ENCODE results near the gene ORAI3.
A peak's percentile ranks its signal among the peaks of the same experiment; 100 is the strongest.

ORAI3 gene

DNA sequence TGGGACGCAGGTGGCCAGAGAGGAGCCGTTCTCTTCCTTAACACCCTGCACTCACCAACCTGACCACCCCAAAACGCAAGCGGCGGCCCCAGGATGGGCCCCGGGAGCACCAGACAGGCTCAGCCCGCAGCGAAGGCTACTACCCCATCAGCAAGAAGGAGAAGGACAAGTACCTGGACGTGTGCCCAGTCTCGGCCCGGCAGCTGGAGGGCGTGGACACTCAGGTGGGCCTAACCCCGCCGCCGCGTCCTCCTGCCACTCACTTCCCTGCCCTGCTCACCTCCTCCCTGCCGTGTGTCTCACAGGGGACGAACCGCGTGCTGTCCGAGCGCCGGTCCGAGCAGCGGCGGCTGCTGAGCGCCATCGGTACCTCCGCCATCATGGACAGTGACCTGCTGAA lies 31.6 kb downstream of the ORAI3 start:
- DNase-seq = no peak
- peaks cover 6% of the 10 kb centered on the region for H3K4me1 Mint-ChIP-seq
- H3K4me3 Mint-ChIP-seq = no peak overlapping the region
- peak overlapping the region; percentile 58 for H3K27ac Mint-ChIP-seq
- no peaks in the 10 kb centered on the region for H3K9me3 Mint-ChIP-seq
- CTCF ChIA-PET = no interaction called here
- peaks cover 43% of the 10 kb centered on the region for H3K36me3 Mint-ChIP-seq
- H3K27me3 Mint-ChIP-seq = no peaks in the 10 kb centered on the region

DNA sequence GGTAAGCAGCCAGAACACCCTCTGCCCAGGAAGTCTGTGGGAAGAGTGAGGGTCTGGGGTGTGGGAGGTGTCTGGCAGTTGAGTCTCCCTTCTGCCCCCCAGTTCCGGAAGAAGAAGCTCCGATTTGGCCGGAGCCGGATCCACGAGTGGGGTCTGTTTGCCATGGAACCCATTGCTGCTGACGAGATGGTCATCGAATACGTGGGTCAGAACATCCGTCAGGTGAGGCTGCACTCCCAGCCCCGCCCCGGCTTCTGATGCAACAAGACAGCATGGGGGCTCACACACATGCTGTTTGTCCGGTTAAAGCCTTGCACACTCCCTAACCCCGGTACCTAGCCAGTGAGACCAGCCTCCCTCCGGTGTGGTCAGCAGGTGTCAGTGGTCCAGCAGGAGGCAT lies 32.1 kb downstream of the ORAI3 start:
- CTCF ChIA-PET = interaction anchor here (3.1 kb wide), 1 partner anchor 161 kb away, joined by 14 read pairs; no protein-coding TSS in a partner anchor
- no peak for DNase-seq
- Mint-ChIP-seq H3K27ac (no peak overlapping the region), H3K4me1 (peaks cover 7% of the 10 kb centered on the region), H3K27me3 (no peaks in the 10 kb centered on the region), H3K4me3 (no peak overlapping the region), H3K36me3 (peaks cover 38% of the 10 kb centered on the region), H3K9me3 (no peaks in the 10 kb centered on the region)

DNA sequence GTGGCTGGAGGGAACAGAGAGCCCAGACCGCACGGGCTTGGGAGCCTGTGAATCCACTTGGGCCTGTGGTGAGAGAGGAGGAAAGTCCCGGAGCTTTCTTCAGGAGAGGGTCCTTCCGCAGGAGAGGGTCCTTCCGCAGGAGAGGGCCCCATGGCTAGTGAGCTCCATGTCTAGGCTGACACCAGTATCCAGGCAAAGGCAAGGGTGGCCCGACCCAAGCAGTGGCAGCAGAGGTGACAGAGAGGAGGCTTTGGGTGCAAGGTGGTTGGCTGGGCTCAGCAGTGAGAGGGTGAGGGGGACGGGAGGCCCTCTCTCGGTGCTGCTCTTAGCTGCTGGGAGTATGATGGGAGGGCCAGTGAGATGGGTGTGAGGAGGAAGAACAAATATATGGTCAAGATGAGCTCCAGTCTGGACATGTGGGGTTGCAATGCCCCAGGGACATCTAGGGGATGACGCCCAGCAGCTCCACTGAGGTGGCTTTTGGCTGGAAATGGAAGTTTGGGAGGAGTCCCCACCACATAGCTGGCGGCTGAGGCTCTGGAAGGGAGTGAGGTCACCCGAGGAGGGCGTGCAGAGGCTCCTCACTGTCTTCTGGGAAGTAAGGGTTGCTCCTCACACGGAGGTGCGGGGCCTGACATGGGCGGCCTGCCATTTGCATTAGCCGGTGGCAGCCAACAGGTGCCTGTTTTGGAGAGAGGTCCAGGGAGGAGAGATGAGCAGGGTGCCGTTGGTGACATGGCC lies 33.9 kb downstream of the ORAI3 start:
- Mint-ChIP-seq H3K36me3 (peaks cover 27% of the 10 kb centered on the region), H3K9me3 (no peaks in the 10 kb centered on the region), H3K4me3 (no peak overlapping the region), H3K4me1 (peaks cover 11% of the 10 kb centered on the region), H3K27me3 (no peaks in the 10 kb centered on the region), H3K27ac (peak overlapping the region; percentile 13)
- CTCF ChIA-PET = interaction anchor here (0.7 to 3.1 kb wide), 4 partner anchors 11 to 160 kb away, joined by 3 to 14 read pairs (median 4); no protein-coding TSS in a partner anchor
- DNase-seq = no peak

DNA sequence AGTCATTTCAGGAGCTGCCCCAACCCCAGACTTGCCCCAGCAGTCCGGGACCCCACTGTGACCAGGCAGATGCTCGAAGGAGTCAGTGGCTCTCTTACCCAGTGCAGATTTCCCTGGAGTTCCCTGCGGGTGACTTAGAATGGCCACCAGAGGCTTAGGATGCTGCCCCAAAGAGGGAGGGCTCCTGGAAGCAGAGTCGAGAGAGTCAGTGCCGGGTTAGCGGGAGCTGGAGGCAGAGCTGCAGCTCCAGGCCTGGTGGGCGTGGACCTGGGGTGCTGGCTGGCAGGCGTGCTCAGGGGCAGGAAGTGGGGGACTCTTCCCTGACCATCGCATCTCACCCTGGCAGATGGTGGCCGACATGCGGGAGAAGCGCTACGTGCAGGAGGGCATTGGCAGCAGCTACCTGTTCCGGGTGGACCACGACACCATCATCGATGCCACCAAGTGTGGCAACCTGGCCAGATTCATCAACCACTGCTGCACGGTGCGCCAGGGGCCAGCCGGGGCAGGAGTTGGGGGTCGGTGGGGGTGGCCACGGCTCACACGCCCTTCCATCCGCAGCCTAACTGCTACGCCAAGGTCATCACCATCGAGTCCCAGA lies 34.5 kb downstream of the ORAI3 start:
- H3K36me3 Mint-ChIP-seq = peaks cover 27% of the 10 kb centered on the region
- no peak overlapping the region for H3K4me3 Mint-ChIP-seq
- no peak for DNase-seq
- no peak overlapping the region for H3K27ac Mint-ChIP-seq
- no peaks in the 10 kb centered on the region for H3K27me3 Mint-ChIP-seq
- CTCF ChIA-PET = interaction anchor here (0.8 to 3.1 kb wide), 6 partner anchors 11 to 460 kb away, joined by 3 to 14 read pairs (median 4); partner anchors contain the start of gene ZNF843
- H3K4me1 Mint-ChIP-seq = peaks cover 11% of the 10 kb centered on the region
- H3K9me3 Mint-ChIP-seq = no peaks in the 10 kb centered on the region

DNA sequence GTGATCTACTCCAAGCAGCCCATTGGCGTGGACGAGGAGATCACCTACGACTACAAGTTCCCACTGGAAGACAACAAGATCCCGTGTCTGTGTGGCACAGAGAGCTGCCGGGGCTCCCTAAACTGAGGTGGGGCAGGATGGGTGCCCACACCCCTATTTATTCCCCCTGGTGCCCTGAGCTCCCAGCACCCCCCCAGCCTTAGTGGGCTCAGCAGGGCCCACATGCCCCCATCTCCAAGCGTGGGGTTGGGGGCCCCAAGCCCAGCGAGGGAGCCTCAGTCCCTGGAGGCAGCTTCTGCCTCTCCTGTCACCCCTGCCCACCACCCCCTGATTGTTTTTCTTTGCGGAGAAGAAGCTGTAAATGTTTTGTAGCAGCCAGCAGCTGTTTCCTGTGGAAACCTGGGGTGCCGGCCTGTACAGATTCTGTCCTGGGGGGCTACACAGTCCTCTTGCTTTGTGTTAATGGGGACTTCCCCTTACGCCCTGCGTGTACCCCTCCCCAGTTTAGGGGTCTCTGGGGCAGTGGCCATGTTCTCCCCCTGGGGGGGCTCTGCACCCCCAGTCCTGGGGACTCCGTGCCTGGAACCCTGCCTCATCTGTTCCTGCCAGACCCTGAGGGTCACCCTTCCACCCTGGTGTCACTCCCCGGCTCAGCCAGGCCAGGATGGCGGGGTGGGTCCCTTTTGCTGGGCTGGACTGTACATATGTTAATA lies 35.2 kb downstream of the ORAI3 start:
- Mint-ChIP-seq H3K4me3 (no peak overlapping the region), H3K9me3 (no peaks in the 10 kb centered on the region), H3K27ac (no peak overlapping the region), H3K27me3 (no peaks in the 10 kb centered on the region), H3K36me3 (peaks cover 24% of the 10 kb centered on the region), H3K4me1 (peaks cover 11% of the 10 kb centered on the region)
- CTCF ChIA-PET = interaction anchor here (0.6 to 3.1 kb wide), 23 partner anchors 8 to 884 kb away, joined by 3 to 18 read pairs (median 4); partner anchors contain the start of genes VKORC1 and ZNF843
- no peak for DNase-seq

DNA sequence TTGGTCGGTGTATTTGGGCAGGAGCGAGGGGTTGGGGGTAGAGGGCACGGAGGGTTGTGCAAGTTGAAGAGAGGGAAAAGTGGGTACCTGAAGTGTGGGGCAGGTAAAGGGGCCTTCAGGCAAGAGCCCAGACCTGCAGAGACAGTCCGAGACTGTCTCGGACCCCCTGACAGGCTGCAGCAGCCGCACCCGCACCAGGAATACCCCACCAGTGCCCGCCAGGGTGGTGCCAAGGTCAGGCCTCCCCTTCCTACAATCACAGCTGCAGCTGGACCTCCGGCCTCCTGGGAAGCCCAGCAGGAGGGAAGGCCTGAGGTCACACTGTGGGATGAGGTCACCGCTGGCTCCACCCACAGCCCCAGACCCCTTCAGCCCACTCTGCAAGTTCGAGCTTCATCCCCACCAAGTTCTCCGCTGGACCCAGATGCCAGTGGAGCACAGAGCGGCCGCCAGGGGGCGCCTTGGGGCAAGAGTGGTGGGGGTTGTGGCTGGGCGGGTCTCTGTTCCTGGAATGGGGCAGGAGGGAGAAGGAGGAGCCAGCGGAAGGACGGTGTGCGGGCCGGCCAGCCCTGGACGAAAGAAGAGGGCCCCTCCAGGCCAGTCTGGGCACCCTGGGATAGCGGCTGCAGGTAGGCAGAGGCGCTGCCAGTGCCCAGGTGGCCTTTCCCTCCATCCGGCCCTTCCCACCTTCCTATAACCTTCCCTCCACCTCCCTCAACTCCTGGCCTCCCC lies 36.0 kb downstream of the ORAI3 start, which contains the start of gene HSD3B7:
HSD3B7 (plus strand) TSS at position 539 of the 732 bp plus-strand sequence. CDS start 452 bp downstream, outside the sequence.
- peak; percentile 88 for DNase-seq
- Mint-ChIP-seq H3K36me3 (peaks cover 24% of the 10 kb centered on the region), H3K9me3 (no peaks in the 10 kb centered on the region), H3K27ac (peak within 1 kb of the TSS; percentile 45), H3K27me3 (no peaks in the 10 kb centered on the region), H3K4me3 (peak within 1 kb of the TSS; percentile 38), H3K4me1 (peaks cover 11% of the 10 kb centered on the region)
- CTCF ChIA-PET = interaction anchor here (0.6 to 2.3 kb wide), 29 partner anchors 9 to 884 kb away, joined by 3 to 18 read pairs (median 4); partner anchors contain the start of genes VKORC1 and ZNF843

DNA sequence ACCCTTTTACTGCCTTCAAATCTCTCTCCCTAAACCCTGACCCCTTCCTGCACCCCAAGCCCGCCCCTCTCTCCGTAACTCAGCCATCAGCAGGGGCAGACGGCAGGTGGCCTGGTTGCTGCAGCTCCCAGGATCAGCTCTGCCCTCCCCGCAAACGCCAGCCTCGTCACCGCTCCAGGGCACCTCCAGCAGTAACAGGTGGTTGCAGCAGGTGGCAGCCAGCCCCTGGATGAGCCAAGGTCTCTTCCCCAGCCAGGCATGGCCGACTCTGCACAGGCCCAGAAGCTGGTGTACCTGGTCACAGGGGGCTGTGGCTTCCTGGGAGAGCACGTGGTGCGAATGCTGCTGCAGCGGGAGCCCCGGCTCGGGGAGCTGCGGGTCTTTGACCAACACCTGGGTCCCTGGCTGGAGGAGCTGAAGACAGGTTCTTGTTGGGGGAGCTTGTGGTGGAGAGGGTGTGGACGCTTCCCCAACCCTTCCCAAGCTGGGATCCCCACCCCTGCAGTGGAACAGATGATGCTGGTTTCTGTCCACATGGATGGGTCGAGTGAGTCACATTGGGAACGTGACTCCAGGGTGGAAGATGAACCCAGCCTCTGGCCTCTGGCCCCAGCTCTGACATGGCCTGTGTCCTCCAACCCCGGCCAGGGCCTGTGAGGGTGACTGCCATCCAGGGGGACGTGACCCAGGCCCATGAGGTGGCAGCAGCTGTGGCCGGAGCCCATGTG lies 36.7 kb downstream of the ORAI3 start:
- H3K4me1 Mint-ChIP-seq = peaks cover 11% of the 10 kb centered on the region
- peaks cover 19% of the 10 kb centered on the region for H3K36me3 Mint-ChIP-seq
- H3K9me3 Mint-ChIP-seq = no peaks in the 10 kb centered on the region
- H3K27me3 Mint-ChIP-seq = no peaks in the 10 kb centered on the region
- no peak overlapping the region for H3K27ac Mint-ChIP-seq
- peak; percentile 30 for DNase-seq
- peak overlapping the region; percentile 38 for H3K4me3 Mint-ChIP-seq
- CTCF ChIA-PET = interaction anchor here (0.8 to 2.3 kb wide), 25 partner anchors 8 to 883 kb away, joined by 3 to 18 read pairs (median 4); partner anchors contain the start of gene VKORC1

DNA sequence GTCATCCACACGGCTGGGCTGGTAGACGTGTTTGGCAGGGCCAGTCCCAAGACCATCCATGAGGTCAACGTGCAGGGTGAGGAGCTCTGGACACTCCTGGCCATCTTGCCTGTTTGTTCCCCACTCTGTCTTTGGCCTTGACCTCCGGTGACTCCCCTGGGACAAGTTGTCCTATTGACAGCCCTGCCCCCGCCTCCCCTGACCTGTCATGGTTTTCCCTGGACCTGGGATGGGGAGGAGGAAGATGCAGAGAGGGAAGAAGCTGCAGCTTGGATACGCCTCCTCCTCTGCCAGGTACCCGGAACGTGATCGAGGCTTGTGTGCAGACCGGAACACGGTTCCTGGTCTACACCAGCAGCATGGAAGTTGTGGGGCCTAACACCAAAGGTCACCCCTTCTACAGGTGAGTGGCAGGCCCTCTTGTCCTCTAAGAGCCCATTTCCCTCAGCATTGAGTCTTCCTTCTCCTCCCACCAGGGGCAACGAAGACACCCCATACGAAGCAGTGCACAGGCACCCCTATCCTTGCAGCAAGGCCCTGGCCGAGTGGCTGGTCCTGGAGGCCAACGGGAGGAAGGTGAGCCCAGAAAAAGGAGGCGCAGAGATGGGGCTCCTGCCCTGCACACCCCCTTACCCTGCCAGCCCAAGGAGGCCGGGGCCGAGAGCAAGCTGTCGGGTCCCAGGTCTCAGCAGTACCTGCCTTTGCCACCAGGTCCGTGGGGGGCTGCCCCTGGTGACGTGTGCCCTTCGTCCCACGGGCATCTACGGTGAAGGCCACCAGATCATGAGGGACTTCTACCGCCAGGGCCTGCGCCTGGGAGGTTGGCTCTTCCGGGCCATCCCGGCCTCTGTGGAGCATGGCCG lies 37.5 kb downstream of the ORAI3 start:
- no peak for DNase-seq
- H3K9me3 Mint-ChIP-seq = no peaks in the 10 kb centered on the region
- no peaks in the 10 kb centered on the region for H3K27me3 Mint-ChIP-seq
- peaks cover 13% of the 10 kb centered on the region for H3K36me3 Mint-ChIP-seq
- peaks cover 14% of the 10 kb centered on the region for H3K4me1 Mint-ChIP-seq
- no peak overlapping the region for H3K27ac Mint-ChIP-seq
- H3K4me3 Mint-ChIP-seq = no peak overlapping the region
- CTCF ChIA-PET = interaction anchor here (0.8 to 2.3 kb wide), 12 partner anchors 16 to 882 kb away, joined by 3 to 18 read pairs (median 4); partner anchors contain the start of gene VKORC1

DNA sequence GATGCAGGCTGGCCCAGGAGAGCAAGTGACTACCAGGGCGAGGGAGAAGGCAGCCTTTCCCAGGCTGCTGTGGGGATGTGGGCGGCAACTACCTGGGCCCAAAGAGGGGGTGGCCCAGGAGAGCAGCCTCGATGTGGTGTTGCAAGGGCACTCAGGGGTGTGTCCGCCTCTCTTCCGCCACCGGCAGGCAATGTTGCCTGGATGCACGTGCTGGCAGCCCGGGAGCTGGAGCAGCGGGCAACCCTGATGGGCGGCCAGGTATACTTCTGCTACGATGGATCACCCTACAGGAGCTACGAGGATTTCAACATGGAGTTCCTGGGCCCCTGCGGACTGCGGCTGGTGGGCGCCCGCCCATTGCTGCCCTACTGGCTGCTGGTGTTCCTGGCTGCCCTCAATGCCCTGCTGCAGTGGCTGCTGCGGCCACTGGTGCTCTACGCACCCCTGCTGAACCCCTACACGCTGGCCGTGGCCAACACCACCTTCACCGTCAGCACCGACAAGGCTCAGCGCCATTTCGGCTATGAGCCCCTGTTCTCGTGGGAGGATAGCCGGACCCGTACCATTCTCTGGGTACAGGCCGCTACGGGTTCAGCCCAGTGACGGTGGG lies 38.8 kb downstream of the ORAI3 start:
- Mint-ChIP-seq H3K4me1 (peaks cover 15% of the 10 kb centered on the region), H3K9me3 (no peaks in the 10 kb centered on the region), H3K36me3 (peaks cover 4% of the 10 kb centered on the region), H3K4me3 (no peak overlapping the region), H3K27ac (no peak overlapping the region), H3K27me3 (no peaks in the 10 kb centered on the region)
- DNase-seq = no peak
- CTCF ChIA-PET = no interaction called here

DNA sequence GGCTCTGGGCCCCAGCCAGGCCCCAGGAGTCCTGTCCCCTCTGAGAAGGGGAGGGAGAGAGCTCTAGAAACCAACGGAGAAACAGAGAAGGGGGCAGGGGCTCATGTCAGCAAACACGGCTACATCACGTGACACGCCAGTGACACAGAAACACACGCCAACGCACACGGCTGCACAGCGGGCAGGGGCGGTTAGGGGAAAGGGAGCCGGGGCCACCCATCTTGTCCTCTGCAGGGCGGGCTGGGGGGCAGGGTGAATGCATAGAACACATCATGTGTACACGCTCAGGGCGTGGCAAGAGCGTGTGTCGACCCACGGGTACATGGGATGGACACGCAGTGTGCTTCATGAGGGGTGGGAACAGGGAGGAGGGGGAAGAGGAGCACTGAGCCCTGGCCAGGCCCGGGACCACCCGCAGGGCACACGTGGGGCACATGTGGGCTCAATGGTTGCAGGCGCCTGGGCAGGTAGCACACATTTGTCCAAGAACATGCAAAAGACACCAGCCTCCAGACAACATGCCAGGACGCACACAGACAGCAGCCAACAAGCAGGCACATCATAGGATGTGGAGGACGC lies 40.7 kb downstream of the ORAI3 start:
- peaks cover 18% of the 10 kb centered on the region for H3K4me1 Mint-ChIP-seq
- DNase-seq = no peak
- H3K36me3 Mint-ChIP-seq = no peaks in the 10 kb centered on the region
- H3K4me3 Mint-ChIP-seq = no peak overlapping the region
- H3K27ac Mint-ChIP-seq = no peak overlapping the region
- H3K27me3 Mint-ChIP-seq = no peaks in the 10 kb centered on the region
- H3K9me3 Mint-ChIP-seq = no peaks in the 10 kb centered on the region
- CTCF ChIA-PET = no interaction called here

DNA sequence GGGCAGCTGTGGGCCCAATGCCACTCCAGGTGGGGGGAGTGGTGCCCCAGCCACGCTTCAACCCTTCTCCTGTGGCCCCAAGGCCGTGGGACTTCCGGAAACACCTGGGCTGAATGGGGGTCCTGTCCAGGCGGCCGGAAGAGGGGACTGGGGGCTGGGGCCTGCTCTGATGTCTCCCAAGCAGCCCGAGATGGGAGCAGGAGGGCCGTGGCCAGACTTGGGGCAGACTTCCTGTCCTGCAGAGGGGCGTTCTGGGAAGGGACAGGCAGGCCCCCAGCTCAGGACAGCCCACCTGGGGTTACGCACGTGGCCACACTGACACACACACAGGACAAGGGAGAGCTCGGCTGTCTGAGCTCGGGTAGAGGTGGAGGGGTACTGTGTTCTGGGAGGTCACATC lies 41.2 kb downstream of the ORAI3 start:
- Mint-ChIP-seq H3K4me1 (peaks cover 16% of the 10 kb centered on the region), H3K27ac (no peak overlapping the region), H3K36me3 (no peaks in the 10 kb centered on the region), H3K4me3 (no peak overlapping the region), H3K9me3 (no peaks in the 10 kb centered on the region), H3K27me3 (no peaks in the 10 kb centered on the region)
- CTCF ChIA-PET = no interaction called here
- no peak for DNase-seq

DNA sequence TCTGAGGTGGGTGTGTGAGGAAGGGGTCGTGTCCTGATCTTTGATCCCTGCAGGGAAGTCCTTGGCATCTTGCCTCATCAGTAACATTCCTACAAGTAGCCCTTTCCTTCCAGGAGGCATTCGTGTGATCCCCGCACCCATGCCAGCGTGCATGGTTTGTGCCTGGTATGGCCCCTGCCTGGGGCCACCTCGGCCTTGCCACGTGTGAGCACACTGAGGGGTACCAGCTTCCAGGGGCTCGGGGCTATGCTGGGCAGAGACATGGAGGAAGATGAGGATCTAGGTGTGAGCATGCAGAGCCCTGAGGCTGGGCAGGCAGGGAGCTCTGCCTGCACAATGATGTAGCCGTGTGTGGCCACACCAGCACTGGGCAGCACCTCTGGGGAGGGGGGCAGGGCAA lies 42.2 kb downstream of the ORAI3 start:
- DNase-seq = no peak
- CTCF ChIA-PET = no interaction called here
- Mint-ChIP-seq H3K4me1 (peaks cover 12% of the 10 kb centered on the region), H3K27me3 (peaks cover under 1% of the 10 kb centered on the region), H3K9me3 (no peaks in the 10 kb centered on the region), H3K27ac (no peak overlapping the region), H3K4me3 (no peak overlapping the region), H3K36me3 (no peaks in the 10 kb centered on the region)
